ENCODE measurements around the gene YPEL2. TPM values are rescaled to one million over a fixed set of nuclear protein-coding genes. Genes with fewer than 3 reads are reported as not detected.

The YPEL2 gene
- total and polyA plus RNA-seq, 2 of the 13 experiments (the other 11 are each of a cell fraction or from before 2014, with no cell fraction given) = 8.5 to 21.1 TPM

- TF ChIP-seq ZBTB4 (CRISPR knock-in tag; IDR thresholded peaks at IDR 0.05; ENCODE audit: borderline replicate concordance) = peak; percentile 82; the same call in 1 of the 2 replicates
- TF ChIP-seq ZNF331 (CRISPR knock-in tag; IDR thresholded peaks at IDR 0.05) = peak; percentile 93
- TF ChIP-seq MLXIP (CRISPR knock-in tag; IDR thresholded peaks at IDR 0.05; ENCODE audit: borderline replicate concordance) = peak; percentile 20; the same call in 1 of the 2 replicates
- TF ChIP-seq HOXA5 (CRISPR knock-in tag; IDR thresholded peaks at IDR 0.05) = peak; percentile 78; the same call in 1 of the 2 replicates
- TF ChIP-seq TEAD3 (CRISPR knock-in tag; optimal IDR thresholded peaks at IDR 0.05; ENCODE audit: borderline replicate concordance) = peak; percentile 79
- TF ChIP-seq ZNF276 (CRISPR knock-in tag; IDR thresholded peaks at IDR 0.05; ENCODE audit: low read depth) = peak; percentile 89; the same call in 1 of the 2 replicates
- 0 out of 2 replicates have a peak, but pooled peaks have one; percentile 79 for TF ChIP-seq ZNF280D (CRISPR knock-in tag; IDR thresholded peaks at IDR 0.05)
- peak; percentile 57; the same call in 1 of the 2 replicates for TF ChIP-seq RNF2 (conservative IDR thresholded peaks at IDR 0.05; ENCODE audit: low read depth)
- peak; percentile 90; the same call in 1 of the 2 replicates for TF ChIP-seq ZNF512B (CRISPR knock-in tag; IDR thresholded peaks at IDR 0.05; ENCODE audit: borderline replicate concordance)
- TF ChIP-seq XBP1 (CRISPR knock-in tag; IDR thresholded peaks at IDR 0.05) = no peak; the same call in 1 of the 2 replicates
- TF ChIP-seq PLRG1 (conservative IDR thresholded peaks at IDR 0.05) = no peak
- TF ChIP-seq SRSF4 (IDR thresholded peaks at IDR 0.05; ENCODE audit: low read depth, low read length, poor library complexity, severe bottlenecking) = no peak
These were observed 35.6 kb downstream of the YPEL2 start (continued) for GRCh38 chr17:59366773-59367656.
